Activated T-cell treated with anti-CD3 and anti-CD28 coated beads, Interleukin-2, amount 50 U/mL, for 24 hours (primary cell): ENCODE data around the gene GGTLC2.
A peak's percentile ranks its signal among the peaks of the same experiment; 100 is the strongest.
"Not testable (repeated sequence)": the region's sequence is repeated elsewhere in the genome, so short reads cannot be mapped to it uniquely, and the experiment has no call there.

Experiments used
- DNase-seq: peaks from one replicate; pipeline ENCODE4 v3.0.0-alpha.2; 2020
- H3K27ac Mint-ChIP-seq: 2 replicates; pipeline ENCODE4 v1.8.0; 2020; ENCODE audit warnings: mild to moderate bottlenecking, mixed read lengths
- H3K27me3 Mint-ChIP-seq: 2 replicates; pipeline ENCODE4 v1.8.0; 2020; ENCODE audit warnings: mixed read lengths
- H3K36me3 Mint-ChIP-seq: 2 replicates; pipeline ENCODE4 v1.8.0; 2020; ENCODE audit warnings: low read depth, mixed read lengths
- H3K4me1 Mint-ChIP-seq: 2 replicates; pipeline ENCODE4 v1.8.0; 2020; ENCODE audit warnings: low read depth, mixed read lengths
- H3K4me3 Mint-ChIP-seq: 2 replicates; pipeline ENCODE4 v1.8.0; 2020; ENCODE audit warnings: mild to moderate bottlenecking, moderate library complexity, mixed read lengths
- H3K9me3 Mint-ChIP-seq: 2 replicates; pipeline ENCODE4 v1.8.0; 2020; ENCODE audit warnings: mixed read lengths

GGTLC2 gene

GRCh38 chr22:22671506-22671905 lies 27.1 kb downstream of the GGTLC2 start:
- Mint-ChIP-seq H3K27ac (no peak overlapping the region), H3K36me3 (no peaks in the 10 kb centered on the region), H3K9me3 (no peaks in the 10 kb centered on the region), H3K27me3 (peaks cover 13% of the 10 kb centered on the region), H3K4me1 (no peaks in the 10 kb centered on the region), H3K4me3 (no peak overlapping the region)
- DNase-seq = no peak

DNA sequence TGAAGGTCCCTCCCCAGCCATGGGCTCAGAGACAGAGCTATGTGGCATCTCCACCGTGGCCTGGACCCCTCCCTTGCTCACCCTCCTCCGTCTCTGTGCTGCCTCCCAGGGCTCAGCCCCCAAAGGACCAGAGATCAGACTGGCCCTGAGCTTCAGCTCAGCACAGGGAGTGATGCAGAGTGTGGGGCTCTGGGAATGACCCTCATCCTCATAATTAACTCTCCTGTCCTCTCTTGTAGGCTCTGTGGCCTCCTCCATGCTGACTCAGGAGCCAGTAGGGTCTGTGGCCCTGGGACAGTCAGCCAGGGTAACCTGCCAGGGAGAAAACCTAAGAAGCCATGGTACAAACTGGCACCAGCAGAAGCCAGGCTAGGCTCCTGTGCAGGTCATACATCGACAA lies 28.7 kb downstream of the GGTLC2 start:
- Mint-ChIP-seq H3K27me3 (peaks cover 16% of the 10 kb centered on the region), H3K4me1 (no peaks in the 10 kb centered on the region), H3K4me3 (no peak overlapping the region), H3K9me3 (no peaks in the 10 kb centered on the region), H3K27ac (no peak overlapping the region), H3K36me3 (no peaks in the 10 kb centered on the region)
- no peak for DNase-seq

DNA sequence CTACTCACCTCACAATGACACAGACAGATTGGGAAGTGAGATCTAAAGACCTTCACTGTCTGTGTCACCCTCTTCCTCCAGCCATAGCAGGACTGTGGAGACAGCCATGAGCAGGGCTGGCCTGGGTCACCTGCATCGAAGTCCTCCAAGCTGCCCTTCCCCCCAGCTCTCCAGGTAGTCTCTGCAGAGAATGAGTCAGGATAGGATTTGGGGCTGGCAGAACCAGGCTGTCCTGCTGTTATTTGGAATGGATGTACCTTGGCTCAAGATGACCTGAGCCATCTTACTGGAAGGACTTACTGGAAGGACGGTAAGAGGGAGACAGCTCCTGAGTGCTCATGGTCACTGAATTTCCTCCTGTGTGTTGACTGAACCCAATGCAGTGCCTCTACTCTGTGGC lies 29.2 kb downstream of the GGTLC2 start:
- Mint-ChIP-seq H3K4me3 (no peak overlapping the region), H3K27ac (no peak overlapping the region)

DNA sequence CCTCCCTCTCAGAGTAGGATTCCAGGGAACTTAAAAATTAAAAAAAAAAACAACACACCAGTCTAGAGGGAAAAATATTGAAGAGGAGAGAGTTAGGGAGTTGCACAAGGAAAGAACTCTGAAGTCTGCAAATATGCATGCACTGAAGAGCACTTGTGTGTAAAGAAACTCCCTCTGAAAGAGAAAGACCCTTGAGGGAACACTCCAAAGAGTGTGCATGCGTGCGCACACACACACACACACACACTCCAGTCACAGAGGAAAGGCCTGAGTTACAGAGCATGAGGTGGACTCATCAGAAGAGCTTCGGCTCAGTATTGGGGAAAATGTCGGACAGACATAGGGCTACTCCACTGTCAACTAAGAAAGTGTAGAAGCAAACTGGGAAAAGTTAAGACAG lies 30.1 kb downstream of the GGTLC2 start:
- Mint-ChIP-seq H3K9me3 (no peaks in the 10 kb centered on the region), H3K36me3 (no peaks in the 10 kb centered on the region), H3K4me1 (no peaks in the 10 kb centered on the region), H3K27ac (no peak overlapping the region), H3K27me3 (peaks cover 16% of the 10 kb centered on the region), H3K4me3 (no peak overlapping the region)
- DNase-seq = no peak

More for the DNA sequence above, 29.2 kb downstream of the GGTLC2 start:
- Mint-ChIP-seq H3K9me3 (no peaks in the 10 kb centered on the region), H3K4me1 (no peaks in the 10 kb centered on the region), H3K36me3 (no peaks in the 10 kb centered on the region), H3K27me3 (peaks cover 16% of the 10 kb centered on the region)
- no peak for DNase-seq

DNA sequence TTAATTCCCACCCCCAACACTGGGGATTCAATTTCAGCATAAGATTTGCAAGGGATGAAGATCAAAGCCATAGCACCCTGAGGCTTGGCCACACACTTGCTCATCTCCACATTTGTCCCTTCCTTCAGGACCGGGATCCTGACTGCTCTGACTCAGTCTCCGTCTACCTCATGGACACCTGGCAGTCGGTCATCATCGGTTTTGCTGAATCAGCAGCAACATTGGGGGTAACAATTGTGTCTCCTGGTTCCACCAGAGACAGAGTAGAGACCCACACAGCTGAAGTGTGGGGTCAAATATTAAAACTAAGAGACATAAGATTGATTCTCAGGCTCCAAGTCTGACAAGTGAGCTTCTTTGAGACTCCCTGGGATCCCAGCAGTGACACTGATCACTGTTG lies 34.6 kb downstream of the GGTLC2 start:
- Mint-ChIP-seq H3K36me3 (no peaks in the 10 kb centered on the region), H3K4me1 (no peaks in the 10 kb centered on the region), H3K27me3 (peaks cover 14% of the 10 kb centered on the region), H3K4me3 (no peak overlapping the region), H3K27ac (no peak overlapping the region), H3K9me3 (no peaks in the 10 kb centered on the region)
- DNase-seq = no peak

DNA sequence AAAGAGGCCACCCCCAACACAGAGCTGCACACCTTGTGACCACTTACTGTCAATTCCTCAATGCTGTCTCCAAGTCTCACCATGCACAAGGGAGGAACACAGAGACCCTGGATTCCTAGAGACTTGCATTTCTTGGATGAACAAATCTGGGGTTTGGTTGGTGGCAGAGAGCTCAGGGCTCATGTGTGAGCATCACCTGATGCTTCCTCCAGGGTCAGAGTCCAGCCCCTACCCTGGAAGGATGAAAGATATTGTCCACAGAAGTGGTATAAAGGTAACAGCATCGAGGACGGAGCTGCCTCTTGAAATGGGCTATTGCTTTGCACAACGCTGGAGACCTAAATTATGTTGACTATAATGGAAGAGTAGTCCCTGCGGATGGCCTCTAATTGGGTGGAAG lies 36.0 kb downstream of the GGTLC2 start:
- peaks cover 4% of the 10 kb centered on the region for H3K27me3 Mint-ChIP-seq
- no peaks in the 10 kb centered on the region for H3K4me1 Mint-ChIP-seq
- no peaks in the 10 kb centered on the region for H3K9me3 Mint-ChIP-seq
- DNase-seq = no peak
- H3K27ac Mint-ChIP-seq = no peak overlapping the region
- no peak overlapping the region for H3K4me3 Mint-ChIP-seq
- no peaks in the 10 kb centered on the region for H3K36me3 Mint-ChIP-seq

- H3K27me3 Mint-ChIP-seq = peaks cover 3% of the 10 kb centered on the region
- H3K4me1 Mint-ChIP-seq = no peaks in the 10 kb centered on the region
- no peaks in the 10 kb centered on the region for H3K36me3 Mint-ChIP-seq
- DNase-seq = no peak
- H3K9me3 Mint-ChIP-seq = no peaks in the 10 kb centered on the region
- H3K4me3 Mint-ChIP-seq = no peak overlapping the region
- no peak overlapping the region for H3K27ac Mint-ChIP-seq
Observed at GRCh38 chr22:22681221-22681739, 36.9 kb downstream of the GGTLC2 start.

- H3K27ac Mint-ChIP-seq = no peak overlapping the region
- no peaks in the 10 kb centered on the region for H3K4me1 Mint-ChIP-seq
- H3K9me3 Mint-ChIP-seq = no peaks in the 10 kb centered on the region
- H3K27me3 Mint-ChIP-seq = peaks cover 3% of the 10 kb centered on the region
- no peak overlapping the region for H3K4me3 Mint-ChIP-seq
- DNase-seq = no peak
- H3K36me3 Mint-ChIP-seq = no peaks in the 10 kb centered on the region
Observed at GRCh38 chr22:22682196-22682595, 37.8 kb downstream of the GGTLC2 start.

- Mint-ChIP-seq H3K9me3 (no peaks in the 10 kb centered on the region), H3K27ac (no peak overlapping the region), H3K36me3 (no peaks in the 10 kb centered on the region), H3K27me3 (no peaks in the 10 kb centered on the region), H3K4me3 (no peak overlapping the region), H3K4me1 (no peaks in the 10 kb centered on the region)
- DNase-seq = no peak
Observed at GRCh38 chr22:22682807-22683667, 38.6 kb downstream of the GGTLC2 start.

- no peaks in the 10 kb centered on the region for H3K9me3 Mint-ChIP-seq
- H3K27me3 Mint-ChIP-seq = no peaks in the 10 kb centered on the region
- no peaks in the 10 kb centered on the region for H3K36me3 Mint-ChIP-seq
- peak; percentile 3 for DNase-seq
- H3K27ac Mint-ChIP-seq = no peak overlapping the region
- H3K4me3 Mint-ChIP-seq = no peak overlapping the region
- no peaks in the 10 kb centered on the region for H3K4me1 Mint-ChIP-seq
Observed at GRCh38 chr22:22683668-22684361, 39.4 kb downstream of the GGTLC2 start.

DNA sequence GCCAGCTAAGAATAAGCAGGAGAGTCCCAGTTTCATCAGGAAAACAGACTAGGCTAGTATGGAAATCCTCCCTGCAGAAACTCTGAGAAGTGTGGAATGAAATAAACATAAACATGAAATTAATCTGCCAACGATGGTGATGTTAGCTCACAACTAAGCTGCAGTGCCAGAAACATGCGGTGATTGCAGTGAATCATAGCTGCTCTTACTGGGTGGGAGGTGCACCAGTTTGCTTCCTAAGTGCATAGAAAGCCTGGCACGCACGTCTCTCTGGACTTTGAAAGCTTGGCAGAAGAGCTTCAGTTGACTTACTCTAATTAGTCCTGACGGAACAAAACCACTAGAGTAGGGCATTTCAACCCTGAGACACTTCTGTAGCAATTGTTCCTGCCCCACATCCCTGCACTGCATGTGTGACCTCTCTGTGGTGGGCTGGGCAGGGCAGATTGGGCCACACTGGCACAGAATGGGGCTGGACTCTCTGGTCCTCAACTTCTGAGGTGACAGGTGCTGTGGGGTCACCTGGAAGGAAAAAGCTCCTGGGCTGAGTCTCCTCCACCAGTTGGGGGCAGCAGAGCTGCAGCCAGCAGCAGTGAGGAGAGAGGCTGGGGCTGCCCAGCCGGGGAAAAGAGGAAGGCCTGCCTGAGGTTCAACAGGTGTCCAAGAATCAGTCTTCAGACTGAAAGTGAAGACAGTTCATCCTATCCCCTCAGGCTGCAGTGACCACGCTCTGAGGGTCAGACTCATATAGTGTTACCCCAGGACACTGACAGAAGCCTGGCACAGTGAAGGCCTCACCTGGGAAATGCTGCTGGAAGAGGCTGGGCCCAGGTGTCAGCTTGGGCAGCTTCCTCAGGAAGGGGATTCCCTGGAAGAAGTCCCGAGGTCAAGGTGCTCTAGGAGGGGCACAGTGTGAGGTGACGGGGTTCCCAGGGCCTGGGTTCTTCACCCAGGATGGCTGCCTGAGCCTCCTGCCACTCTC lies 40.5 kb downstream of the GGTLC2 start:
- Mint-ChIP-seq H3K9me3 (no peaks in the 10 kb centered on the region), H3K4me3 (no peak overlapping the region), H3K36me3 (no peaks in the 10 kb centered on the region), H3K4me1 (no peaks in the 10 kb centered on the region), H3K27me3 (no peaks in the 10 kb centered on the region), H3K27ac (no peak overlapping the region)
- peak; percentile 32 for DNase-seq

DNA sequence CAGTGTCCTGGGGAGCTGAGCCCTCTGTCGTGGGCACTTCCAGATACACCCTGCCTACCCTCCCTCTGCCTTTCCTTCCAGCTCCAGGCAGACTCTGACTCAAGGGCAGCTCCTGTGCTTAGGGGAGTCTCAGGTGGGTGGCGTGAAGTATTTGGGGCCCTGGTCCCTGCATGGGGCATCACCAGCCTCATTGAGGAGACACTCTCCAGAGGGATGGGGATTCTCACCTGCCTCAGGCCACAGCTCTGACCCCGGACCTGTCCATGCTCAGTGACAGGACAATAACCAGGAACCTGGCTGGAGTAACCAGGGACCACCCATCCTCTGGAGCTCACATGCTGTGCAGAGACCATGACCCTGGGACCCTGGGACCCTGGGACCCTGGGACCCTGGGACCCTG lies 41.2 kb downstream of the GGTLC2 start:
- no peaks in the 10 kb centered on the region for H3K9me3 Mint-ChIP-seq
- peak; percentile 13 for DNase-seq
- H3K4me1 Mint-ChIP-seq = no peaks in the 10 kb centered on the region
- no peak overlapping the region for H3K4me3 Mint-ChIP-seq
- no peaks in the 10 kb centered on the region for H3K27me3 Mint-ChIP-seq
- no peak overlapping the region for H3K27ac Mint-ChIP-seq
- no peaks in the 10 kb centered on the region for H3K36me3 Mint-ChIP-seq

GRCh38 chr22:22686202-22687115 lies 42.0 kb downstream of the GGTLC2 start:
- H3K27ac Mint-ChIP-seq, H3K36me3 Mint-ChIP-seq, H3K27me3 Mint-ChIP-seq, H3K4me3 Mint-ChIP-seq, H3K4me1 Mint-ChIP-seq, H3K9me3 Mint-ChIP-seq: not testable (repeated sequence)
- DNase-seq = peak; percentile 16
